ENCODE results near the gene KIF3C. TPM values are rescaled to one million over a fixed set of nuclear protein-coding genes. Genes with fewer than 3 reads are reported as not detected.

KIF3C gene
- polyA plus RNA-seq, 1 donor from 2014 or later: 53.6 TPM

DNA sequence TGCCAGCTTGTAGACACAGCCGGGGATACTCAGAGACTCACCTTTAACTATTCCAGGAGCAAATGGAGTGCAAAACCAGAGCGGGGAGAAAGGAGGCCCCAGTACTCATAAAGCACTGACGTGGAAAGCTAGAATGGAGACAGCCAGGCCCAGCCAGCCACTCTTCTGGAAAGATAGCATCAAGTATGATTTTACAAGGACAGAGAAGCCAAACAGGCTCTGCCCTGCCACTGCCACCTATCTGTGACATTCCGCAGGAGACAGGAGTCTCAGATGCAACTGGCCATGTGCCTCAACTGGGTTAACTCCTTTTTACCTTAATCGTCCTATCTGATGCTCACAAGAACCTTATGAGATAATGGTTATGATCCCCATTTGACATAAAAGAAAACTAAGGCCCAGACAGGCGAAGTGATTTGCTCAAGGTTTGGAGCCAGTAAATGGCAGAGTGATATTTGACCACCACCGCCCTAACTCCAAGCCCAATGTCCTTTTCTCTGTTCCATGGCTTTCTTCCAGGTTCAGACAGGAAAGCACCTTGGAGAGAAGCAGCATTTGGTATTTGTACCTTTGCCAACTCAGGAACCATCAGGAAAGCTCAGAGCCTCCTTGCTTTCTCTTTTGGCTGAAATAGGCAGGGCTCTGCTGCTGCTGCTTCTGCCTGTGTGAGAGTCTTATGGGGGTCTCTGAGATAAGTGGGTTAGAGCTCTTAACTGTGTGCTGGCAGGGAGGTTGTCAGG is 15.6 kb downstream of the KIF3C start:
- Histone ChIP-seq H3K9ac (ENCODE audit: low read length) (no peak overlapping the region), H3K27me3 (ENCODE audit: insufficient read depth, low read depth, low read length) (no peaks in the 10 kb centered on the region), H3K79me2 (replicated peaks; ENCODE audit: insufficient read depth, low read length) (peaks cover 50% of the 10 kb centered on the region), H3K4me2 (ENCODE audit: low read length) (no peak overlapping the region), H3K9me3 (ENCODE audit: low read length) (no peaks in the 10 kb centered on the region), H3K4me3 (ENCODE audit: low read length) (no peak overlapping the region), H3K36me3 (ENCODE audit: insufficient read depth, low read length) (peaks cover 18% of the 10 kb centered on the region), H3F3A (ENCODE audit: insufficient read depth, low read length, poor library complexity, severe bottlenecking) (no peaks in the 10 kb centered on the region), H4K20me1 (ENCODE audit: insufficient read depth) (no peaks in the 10 kb centered on the region), H3K9me2 (ENCODE audit: insufficient read depth, low read length) (no peaks in the 10 kb centered on the region), H2AFZ (ENCODE audit: low read depth, low read length) (no peak overlapping the region), H3K27ac (ENCODE audit: low read length) (no peak overlapping the region)
- no peak for TF ChIP-seq POLR2AphosphoS5 (IDR thresholded peaks at IDR 0.05)
- no peak for TF ChIP-seq RAD21 (conservative IDR thresholded peaks at IDR 0.05)
- TF ChIP-seq, protein P1, sequence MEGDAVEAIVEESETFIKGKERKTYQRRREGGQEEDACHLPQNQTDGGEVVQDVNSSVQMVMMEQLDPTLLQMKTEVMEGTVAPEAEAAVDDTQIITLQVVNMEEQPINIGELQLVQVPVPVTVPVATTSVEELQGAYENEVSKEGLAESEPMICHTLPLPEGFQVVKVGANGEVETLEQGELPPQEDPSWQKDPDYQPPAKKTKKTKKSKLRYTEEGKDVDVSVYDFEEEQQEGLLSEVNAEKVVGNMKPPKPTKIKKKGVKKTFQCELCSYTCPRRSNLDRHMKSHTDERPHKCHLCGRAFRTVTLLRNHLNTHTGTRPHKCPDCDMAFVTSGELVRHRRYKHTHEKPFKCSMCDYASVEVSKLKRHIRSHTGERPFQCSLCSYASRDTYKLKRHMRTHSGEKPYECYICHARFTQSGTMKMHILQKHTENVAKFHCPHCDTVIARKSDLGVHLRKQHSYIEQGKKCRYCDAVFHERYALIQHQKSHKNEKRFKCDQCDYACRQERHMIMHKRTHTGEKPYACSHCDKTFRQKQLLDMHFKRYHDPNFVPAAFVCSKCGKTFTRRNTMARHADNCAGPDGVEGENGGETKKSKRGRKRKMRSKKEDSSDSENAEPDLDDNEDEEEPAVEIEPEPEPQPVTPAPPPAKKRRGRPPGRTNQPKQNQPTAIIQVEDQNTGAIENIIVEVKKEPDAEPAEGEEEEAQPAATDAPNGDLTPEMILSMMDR (IDR thresholded peaks at IDR 0.05; ENCODE audit: poor library complexity, severe bottlenecking): no peak
- TF ChIP-seq SMC3 (conservative IDR thresholded peaks at IDR 0.05; ENCODE audit: poor library complexity): no peak
- TF ChIP-seq EZH2 (IDR thresholded peaks at IDR 0.05; ENCODE audit: borderline replicate concordance, insufficient read depth, low read length, poor library complexity, severe bottlenecking): no peak
- TF ChIP-seq, protein P2, sequence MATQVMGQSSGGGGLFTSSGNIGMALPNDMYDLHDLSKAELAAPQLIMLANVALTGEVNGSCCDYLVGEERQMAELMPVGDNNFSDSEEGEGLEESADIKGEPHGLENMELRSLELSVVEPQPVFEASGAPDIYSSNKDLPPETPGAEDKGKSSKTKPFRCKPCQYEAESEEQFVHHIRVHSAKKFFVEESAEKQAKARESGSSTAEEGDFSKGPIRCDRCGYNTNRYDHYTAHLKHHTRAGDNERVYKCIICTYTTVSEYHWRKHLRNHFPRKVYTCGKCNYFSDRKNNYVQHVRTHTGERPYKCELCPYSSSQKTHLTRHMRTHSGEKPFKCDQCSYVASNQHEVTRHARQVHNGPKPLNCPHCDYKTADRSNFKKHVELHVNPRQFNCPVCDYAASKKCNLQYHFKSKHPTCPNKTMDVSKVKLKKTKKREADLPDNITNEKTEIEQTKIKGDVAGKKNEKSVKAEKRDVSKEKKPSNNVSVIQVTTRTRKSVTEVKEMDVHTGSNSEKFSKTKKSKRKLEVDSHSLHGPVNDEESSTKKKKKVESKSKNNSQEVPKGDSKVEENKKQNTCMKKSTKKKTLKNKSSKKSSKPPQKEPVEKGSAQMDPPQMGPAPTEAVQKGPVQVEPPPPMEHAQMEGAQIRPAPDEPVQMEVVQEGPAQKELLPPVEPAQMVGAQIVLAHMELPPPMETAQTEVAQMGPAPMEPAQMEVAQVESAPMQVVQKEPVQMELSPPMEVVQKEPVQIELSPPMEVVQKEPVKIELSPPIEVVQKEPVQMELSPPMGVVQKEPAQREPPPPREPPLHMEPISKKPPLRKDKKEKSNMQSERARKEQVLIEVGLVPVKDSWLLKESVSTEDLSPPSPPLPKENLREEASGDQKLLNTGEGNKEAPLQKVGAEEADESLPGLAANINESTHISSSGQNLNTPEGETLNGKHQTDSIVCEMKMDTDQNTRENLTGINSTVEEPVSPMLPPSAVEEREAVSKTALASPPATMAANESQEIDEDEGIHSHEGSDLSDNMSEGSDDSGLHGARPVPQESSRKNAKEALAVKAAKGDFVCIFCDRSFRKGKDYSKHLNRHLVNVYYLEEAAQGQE (IDR thresholded peaks at IDR 0.05; ENCODE audit: borderline replicate concordance): no peak
- no peak for TF ChIP-seq MXI1 (conservative IDR thresholded peaks at IDR 0.05; ENCODE audit: poor library complexity, severe bottlenecking)
- TF ChIP-seq EP300 (conservative IDR thresholded peaks at IDR 0.05; ENCODE audit: poor library complexity, severe bottlenecking): no peak

DNA sequence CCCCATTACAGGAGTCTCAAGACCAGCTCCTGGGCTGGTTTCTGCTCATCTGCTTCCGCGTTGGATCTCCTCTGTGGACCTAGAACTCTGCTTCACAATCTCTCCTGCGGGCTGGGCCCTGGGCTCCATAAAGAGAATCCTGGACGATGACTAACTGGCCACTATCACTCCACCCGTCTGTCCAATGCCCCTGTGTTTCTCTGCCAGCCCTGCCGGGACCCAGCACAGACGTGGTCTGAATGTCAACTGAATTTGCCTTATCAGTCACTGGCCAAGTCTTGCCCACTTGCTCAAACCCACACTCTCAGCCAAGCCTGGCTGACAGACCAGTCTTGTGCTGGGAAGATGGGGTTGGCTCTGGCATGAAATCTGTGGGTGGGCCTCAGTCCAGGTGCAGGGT is 17.4 kb downstream of the KIF3C start:
- TF ChIP-seq, protein P2 (IDR thresholded peaks at IDR 0.05; ENCODE audit: borderline replicate concordance): no peak
- TF ChIP-seq MXI1 (conservative IDR thresholded peaks at IDR 0.05; ENCODE audit: poor library complexity, severe bottlenecking): no peak
- TF ChIP-seq SMC3 (conservative IDR thresholded peaks at IDR 0.05; ENCODE audit: poor library complexity): no peak
- TF ChIP-seq EZH2 (IDR thresholded peaks at IDR 0.05; ENCODE audit: borderline replicate concordance, insufficient read depth, low read length, poor library complexity, severe bottlenecking): no peak
- no peak for TF ChIP-seq TAF1 (IDR thresholded peaks at IDR 0.05; ENCODE audit: low read depth)
- TF ChIP-seq, protein P1 (IDR thresholded peaks at IDR 0.05; ENCODE audit: poor library complexity, severe bottlenecking): no peak
- no peak for TF ChIP-seq RAD21 (conservative IDR thresholded peaks at IDR 0.05)
- TF ChIP-seq EP300 (conservative IDR thresholded peaks at IDR 0.05; ENCODE audit: poor library complexity, severe bottlenecking): no peak
- Histone ChIP-seq H3K79me2 (replicated peaks; ENCODE audit: insufficient read depth, low read length) (peaks cover 51% of the 10 kb centered on the region), H3K27ac (ENCODE audit: low read length) (no peak overlapping the region), H3F3A (ENCODE audit: insufficient read depth, low read length, poor library complexity, severe bottlenecking) (no peaks in the 10 kb centered on the region), H3K4me3 (ENCODE audit: low read length) (no peak overlapping the region), H3K9me3 (ENCODE audit: low read length) (no peaks in the 10 kb centered on the region), H3K9me2 (ENCODE audit: insufficient read depth, low read length) (no peaks in the 10 kb centered on the region), H2AFZ (ENCODE audit: low read depth, low read length) (no peak overlapping the region), H3K9ac (ENCODE audit: low read length) (no peak overlapping the region), H3K27me3 (ENCODE audit: insufficient read depth, low read depth, low read length) (no peaks in the 10 kb centered on the region), H3K4me2 (ENCODE audit: low read length) (no peak overlapping the region), H4K20me1 (ENCODE audit: insufficient read depth) (peaks cover 7% of the 10 kb centered on the region), H3K36me3 (ENCODE audit: insufficient read depth, low read length) (peaks cover 10% of the 10 kb centered on the region)

All from neural cell (in vitro differentiated cells).